ENCODE data around the gene ZBTB25.

The ZBTB25 gene

DNA sequence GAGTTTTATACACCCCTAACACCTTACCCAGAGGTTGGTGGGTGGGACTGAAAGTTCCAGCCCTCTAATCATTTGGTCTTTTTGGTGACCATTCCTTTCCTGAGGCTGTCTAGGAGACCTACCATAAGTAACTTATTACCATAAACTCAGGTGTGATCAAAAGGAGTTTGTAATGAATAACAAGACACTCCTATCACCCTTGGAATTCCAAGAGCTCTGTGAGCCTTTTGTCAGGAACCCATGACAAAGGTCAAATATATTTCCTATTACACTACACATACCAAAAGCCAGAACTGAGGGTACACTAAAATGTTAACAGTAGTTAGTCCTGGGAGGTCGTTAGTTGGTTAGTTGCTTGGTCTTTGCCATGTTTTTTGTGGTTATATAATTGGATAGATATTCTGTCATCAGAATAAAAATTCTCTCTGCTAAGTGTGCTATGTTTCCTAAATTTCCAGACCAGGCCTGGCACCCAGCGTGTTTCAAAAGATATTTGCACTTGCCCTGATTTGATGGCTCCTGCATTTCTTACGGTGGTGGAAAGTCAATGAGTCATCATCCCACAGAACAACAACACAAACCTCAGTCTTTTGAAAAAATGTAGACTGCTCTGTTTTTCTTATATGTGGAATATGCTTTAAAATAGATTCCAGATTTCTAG is 65.3 kb downstream of the ZBTB25 start:
- no peak for DNase-seq

DNA sequence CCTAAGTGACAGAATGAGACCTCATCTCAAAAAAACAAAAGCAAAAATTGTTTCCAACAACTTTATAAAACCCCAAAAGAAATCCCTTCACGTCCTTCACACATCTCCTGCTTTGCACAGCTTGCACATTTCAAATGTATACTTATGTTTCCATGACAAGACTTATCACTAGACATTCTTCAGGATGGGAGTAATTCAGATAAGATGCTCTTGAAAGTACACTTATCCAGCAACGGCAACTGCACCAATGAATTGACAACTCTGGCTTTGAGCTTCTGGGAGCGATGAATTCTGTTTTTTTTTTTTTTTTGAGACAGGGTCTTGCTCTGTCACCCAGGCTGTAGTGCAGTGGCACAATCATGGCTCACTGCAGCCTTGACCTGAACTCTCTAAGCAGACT is 69.1 kb downstream of the ZBTB25 start:
- DNase-seq: no peak

- DNase-seq: no peak
Measured at GRCh38 chr14:64423987-64424386, 79.7 kb downstream of the ZBTB25 start.

GRCh38 chr14:64422756-64423155 is 80.9 kb downstream of the ZBTB25 start:
- DNase-seq: no peak

- DNase-seq: no peak
Measured at GRCh38 chr14:64422005-64422404, 81.6 kb downstream of the ZBTB25 start.

DNA sequence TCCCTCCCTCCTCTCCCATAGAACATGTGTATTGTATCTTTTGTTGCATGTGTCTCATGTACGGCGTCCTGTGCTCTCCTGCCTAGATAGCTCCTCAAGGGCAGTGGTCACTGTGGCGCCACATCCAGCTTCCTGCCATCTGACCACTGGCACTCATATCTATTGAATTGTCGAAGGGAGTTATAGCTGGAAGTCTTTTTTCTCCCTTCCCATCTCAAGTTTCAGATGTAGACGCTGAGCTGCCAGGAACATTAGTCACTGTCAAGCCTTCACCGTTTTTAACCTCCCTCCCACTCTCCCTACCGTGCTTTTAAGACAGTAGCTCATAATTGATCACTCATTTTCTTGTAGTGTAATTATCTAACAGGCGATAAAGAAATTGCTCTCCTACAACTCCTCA is 82.5 kb downstream of the ZBTB25 start:
- DNase-seq: no peak

- no peak for DNase-seq
Measured at GRCh38 chr14:64419003-64419402, 84.6 kb downstream of the ZBTB25 start.

- DNase-seq: no peak
Measured at GRCh38 chr14:64417771-64418125, 85.9 kb downstream of the ZBTB25 start.

- no peak for DNase-seq
Measured at GRCh38 chr14:64417055-64417770, 86.4 kb downstream of the ZBTB25 start.

- DNase-seq: no peak
Measured at GRCh38 chr14:64416348-64416932, 87.2 kb downstream of the ZBTB25 start.

GRCh38 chr14:64412237-64412636 is 91.4 kb downstream of the ZBTB25 start:
- no peak for DNase-seq

- DNase-seq: no peak
Measured at GRCh38 chr14:64411001-64411400, 92.6 kb downstream of the ZBTB25 start.

- DNase-seq: no peak
Measured at GRCh38 chr14:64410084-64410774, 93.4 kb downstream of the ZBTB25 start.

DNA sequence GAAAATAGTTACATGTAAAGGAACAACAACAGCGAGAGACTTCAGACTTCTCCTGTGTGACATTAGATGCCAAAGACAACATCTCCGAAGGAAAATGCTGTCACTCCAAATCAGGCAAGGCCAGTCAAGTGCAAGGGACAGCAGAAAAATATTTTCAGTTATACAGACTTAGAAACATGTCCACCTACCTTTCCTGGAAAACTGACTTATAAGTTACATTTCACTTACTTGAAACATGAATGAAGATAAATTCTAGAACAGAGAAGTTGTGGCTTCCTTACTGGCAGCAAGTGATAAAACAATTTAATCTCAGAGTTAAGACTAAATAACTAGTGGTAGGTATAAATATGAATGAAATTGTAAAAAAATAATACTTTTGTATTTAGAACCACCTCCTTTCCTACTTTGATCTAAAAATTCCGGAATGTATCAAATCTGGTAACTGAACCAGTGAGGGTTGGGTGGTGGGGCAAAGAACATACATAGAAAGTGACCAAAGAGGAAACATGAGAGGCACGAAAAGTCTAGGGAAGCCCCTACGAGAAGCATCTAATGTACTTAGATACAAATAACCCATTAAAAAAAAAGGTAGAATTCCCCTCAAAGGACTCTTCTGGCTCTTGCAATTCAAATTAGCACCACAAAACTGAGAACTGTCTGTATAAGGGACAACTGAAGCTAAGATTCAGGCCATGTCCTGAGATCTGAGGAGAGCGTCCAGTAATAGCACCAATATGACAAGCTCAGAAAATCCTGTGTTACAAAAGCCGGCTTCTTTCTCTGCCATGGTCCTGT is 94.3 kb downstream of the ZBTB25 start:
- DNase-seq: no peak

DNA sequence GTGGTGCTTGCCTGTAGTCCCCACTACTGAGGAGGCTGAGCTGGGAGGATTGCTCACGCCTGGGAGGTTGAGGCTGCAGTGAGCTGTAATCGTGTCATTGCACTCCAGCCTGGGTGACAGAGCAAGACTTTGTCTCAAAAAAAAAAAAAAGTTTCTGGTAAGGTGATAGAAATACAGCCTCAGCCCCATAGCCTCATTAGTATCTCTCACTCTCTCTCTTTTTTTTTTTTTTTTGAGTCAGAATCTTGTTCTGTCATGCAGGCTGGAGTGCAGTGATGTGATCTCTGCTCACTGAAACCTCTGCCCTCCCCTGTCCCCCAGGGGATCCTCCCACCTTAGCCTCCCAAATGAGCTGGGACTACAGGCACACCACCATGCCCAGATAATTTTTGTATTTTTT is 96.3 kb downstream of the ZBTB25 start:
- no peak for DNase-seq

GRCh38 chr14:64405295-64405694 is 98.3 kb downstream of the ZBTB25 start:
- DNase-seq: no peak

GRCh38 chr14:64401949-64402348 is 101.7 kb downstream of the ZBTB25 start:
- DNase-seq: no peak

GRCh38 chr14:64400829-64401459 is 102.7 kb downstream of the ZBTB25 start:
- DNase-seq: no peak
